GM21367 (cell line): ENCODE measurements around the gene TCOF1.

Experiments used
- ATAC-seq: cut with Tn5 transposase; IDR thresholded peaks from one replicate; pipeline ENCODE4 v1.9.1; 2021; ENCODE audit not compliant: unreplicated experiment

TCOF1 gene

DNA sequence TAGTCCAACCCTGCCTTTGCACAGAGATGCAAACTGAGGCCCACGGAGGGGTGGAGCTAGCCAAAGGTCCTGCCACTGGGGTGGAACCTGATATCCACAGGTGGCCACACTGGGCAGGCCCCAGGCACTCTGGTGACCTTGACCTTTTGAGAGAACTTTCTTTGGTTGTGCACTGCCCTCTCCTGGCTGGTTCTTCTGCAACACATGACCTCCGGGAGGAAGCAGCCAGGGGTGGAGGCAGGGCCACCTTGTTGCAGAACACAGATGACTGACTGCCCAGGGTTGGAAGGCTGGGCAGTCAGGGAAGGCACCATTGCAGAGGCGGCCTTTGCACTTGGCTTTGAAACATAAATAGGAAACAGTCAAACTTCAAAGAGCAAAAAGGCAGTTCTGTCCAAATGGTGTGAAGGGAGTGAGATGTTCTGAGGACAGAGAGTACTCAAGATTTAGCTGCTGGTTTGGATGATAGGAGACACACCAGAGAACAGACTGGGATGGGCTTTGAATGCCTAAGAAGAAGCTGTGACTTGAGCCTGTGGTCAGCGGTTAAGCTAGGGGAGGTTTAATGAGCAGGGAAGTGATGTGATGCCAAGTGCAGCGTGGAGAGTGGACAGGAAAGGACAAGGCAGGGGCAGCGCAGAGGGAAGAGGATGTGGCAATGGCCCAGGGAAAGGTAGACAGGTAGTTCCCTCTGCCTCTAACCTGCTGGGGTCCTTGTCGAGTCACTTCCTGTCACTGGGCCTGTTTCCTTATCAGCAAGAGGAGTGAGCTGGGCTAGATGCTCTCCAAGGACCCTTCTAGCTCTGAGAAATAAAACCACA, 6.8 kb upstream of the TCOF1 start:
- peak; percentile 89 for ATAC-seq

GRCh38 chr5:150352244-150353031, 5.1 kb upstream of the TCOF1 start:
- no peak for ATAC-seq

- ATAC-seq: no peak
These were observed 4.3 kb upstream of the TCOF1 start for GRCh38 chr5:150353032-150353675.

- ATAC-seq: no peak
These were observed 1.7 kb upstream of the TCOF1 start for GRCh38 chr5:150355791-150356190.

DNA sequence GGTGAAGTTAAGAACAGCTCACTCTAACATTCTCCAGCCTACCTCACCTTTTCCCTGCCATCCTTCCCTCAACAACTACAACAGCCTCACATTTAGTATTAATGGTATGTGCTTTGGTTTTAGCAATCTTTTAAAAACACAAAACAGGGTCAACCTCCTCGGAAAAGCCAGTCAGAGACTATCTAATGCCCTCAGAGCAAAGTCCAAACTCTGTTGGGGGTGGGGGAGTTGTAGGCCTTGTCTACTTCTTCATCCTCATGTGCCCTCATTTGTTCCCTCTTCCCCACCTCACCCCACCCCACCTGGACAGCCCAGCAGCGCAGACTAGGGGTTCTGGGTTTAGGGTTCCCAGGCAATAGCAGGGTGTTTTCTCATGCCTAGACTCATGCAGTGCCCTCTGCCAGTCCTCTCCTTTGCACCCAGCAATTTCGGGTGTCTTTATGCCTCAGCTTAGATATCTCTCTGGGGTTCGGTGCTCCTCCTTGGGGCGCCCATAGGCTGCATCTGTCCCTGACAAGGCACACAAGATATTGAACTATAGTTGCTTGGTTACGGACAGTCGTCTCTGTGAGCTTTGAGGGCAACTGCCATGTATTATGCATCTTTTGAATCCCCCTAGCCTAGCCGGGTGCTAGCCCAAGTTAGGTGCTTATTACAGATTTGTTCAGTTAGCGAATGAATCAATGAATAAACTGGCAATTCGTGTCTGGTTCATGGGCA, 762 bp upstream of the TCOF1 start:
- no peak for ATAC-seq

GRCh38 chr5:150358261-150359095, 981 bp downstream of the TCOF1 start:
- ATAC-seq: no peak

- ATAC-seq: peak; percentile 29
These were observed 3.8 kb downstream of the TCOF1 start for GRCh38 chr5:150361301-150361700.

- ATAC-seq: no peak
These were observed 5.7 kb downstream of the TCOF1 start for GRCh38 chr5:150363185-150363584.

- no peak for ATAC-seq
These were observed 6.5 kb downstream of the TCOF1 start for GRCh38 chr5:150364004-150364403.

DNA sequence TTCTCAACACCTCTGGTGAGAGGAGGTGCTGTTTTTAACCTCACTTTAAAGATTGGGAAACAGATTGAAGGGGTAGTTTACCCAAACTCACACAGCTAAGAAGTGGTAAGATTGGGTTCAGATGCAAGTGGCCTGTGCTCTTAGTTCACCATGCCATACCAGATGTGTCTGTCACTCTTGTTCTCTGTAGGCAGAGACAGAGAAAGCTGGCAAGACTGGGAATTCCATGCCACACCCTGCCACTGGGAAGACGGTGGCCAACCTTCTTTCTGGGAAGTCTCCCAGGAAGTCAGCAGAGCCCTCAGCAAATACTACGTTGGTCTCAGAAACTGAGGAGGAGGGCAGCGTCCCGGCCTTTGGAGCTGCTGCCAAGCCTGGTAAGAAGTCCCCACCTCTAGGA, 11.0 kb downstream of the TCOF1 start:
- ATAC-seq: no peak

DNA sequence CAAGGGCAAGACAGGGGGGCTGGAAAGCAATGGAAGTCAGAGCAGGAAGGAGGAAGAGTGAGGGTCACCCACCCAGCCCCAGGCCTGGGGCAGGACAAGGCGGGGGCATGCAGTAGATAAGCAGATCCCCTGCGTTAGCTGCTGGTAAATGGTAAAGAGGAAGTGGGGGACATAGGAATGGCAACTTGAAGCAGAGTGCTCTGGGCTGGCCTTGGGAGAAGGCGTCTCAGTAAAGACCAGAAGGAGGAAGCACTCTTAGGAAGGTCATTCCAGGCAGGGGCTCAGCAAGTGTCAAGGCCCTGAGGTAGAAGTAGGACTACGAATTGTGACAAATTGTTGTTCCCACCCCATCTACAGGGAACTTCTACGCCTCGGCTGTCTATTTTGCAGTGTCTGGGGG, 15.1 kb downstream of the TCOF1 start:
- ATAC-seq: no peak

GRCh38 chr5:150374651-150375050, 17.2 kb downstream of the TCOF1 start:
- no peak for ATAC-seq

- no peak for ATAC-seq
These were observed 19.6 kb downstream of the TCOF1 start for GRCh38 chr5:150376799-150377771.

DNA sequence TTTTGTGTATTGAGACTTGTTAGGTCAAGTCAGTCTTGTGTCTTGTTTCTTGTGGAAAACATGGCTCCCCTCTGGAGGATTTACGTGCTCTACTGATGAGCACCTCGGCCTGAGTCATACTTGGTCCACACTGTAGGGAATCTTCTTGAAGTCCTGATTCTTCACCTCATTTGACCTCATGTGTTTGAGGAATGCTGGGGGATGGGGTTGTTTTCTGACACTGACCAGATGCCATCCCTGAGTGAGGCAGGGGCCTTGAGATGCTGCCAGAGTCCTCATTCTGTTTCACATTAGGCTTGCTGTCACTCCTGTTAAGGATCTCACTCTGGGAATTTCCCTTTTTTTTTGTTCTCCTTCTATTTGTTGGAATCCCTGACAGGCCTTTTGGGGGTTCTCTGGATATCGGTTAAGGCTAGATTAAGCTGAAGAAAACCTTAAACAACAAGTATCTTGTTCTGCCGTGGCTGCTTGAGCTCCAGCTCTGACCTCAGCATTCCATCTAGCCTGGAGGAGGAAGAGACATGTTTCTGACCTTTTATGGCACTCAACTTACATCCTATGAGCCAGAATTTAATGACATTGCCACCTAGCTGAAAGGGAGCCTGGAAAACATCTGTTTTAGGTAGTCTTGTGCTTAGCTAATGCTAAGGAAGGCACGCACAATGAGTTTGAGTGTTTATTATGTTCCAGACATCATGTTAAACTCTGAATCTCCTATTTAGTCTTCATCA, 20.6 kb downstream of the TCOF1 start:
- ATAC-seq: no peak

DNA sequence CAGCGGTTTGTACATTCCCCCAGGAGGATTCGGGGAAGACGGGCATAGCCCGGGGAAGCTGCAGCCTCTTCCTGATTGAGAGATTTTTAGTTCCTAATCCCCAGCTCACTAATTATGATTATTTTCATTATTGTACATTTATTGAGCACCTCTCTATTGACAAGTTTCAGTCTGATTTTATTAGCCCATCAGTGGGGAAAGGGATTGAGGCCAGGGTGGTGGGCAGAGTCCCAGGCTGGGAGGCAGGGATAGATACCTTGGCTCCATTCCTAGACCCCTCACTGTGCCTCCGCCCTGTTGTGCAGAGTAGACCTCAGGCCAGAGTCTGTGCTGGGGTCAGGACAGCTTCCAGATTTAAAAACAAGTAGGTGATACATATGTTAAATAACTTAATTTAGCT, 27.2 kb downstream of the TCOF1 start:
- no peak for ATAC-seq

DNA sequence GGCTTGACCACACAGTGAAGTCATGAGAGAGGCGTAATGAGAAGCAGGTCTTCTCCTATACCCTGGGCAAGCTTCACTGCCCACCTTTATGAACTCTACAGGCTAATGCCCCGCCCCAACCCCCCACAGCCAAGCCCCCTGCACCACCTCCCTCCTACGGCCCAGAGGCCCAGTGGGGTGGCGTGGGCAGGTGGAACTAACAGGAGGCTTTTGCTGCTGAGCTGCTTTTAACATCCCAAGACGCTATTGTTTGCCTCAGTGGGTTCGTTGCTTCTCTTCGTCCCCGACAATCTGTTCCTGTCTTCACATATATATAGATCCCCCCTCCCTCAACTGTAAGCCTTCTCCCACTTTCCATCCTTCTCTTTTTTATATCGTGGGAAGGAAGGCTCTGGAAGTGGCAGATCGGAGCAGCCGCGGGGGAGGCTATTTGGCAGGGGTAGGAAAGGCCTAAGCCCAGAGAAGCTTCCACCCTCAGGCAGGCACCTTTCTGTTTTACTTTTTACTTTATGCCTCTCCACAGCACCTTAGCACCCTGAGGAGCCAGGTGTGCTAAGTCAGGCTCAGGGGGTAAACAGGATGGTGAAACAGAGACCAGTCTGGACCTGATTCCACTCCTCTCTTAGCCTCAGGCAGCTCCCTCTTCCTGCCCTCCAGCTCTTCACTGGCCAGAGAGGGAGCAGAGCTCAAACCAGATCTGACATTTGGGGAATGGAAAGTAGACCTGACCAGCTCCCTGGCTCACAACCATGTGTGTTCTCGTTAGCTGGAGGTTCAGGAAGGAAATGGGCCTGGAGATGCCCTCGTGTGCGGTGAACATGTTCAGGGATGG, 28.7 kb downstream of the TCOF1 start:
- ATAC-seq: no peak

- ATAC-seq: no peak
These were observed 32.2 kb downstream of the TCOF1 start for GRCh38 chr5:150389531-150390266.
